ENCODE data around the gene PECR. TPM values are rescaled to one million over a fixed set of nuclear protein-coding genes. Genes with fewer than 3 reads are reported as not detected.
"Not testable (repeated sequence)": the region's sequence is repeated elsewhere in the genome, so short reads cannot be mapped to it uniquely, and the experiment has no call there.

PECR gene
- total and polyA plus RNA-seq, 2 experiments from 2014 or later: 5.4 to 8.2 TPM

DNA sequence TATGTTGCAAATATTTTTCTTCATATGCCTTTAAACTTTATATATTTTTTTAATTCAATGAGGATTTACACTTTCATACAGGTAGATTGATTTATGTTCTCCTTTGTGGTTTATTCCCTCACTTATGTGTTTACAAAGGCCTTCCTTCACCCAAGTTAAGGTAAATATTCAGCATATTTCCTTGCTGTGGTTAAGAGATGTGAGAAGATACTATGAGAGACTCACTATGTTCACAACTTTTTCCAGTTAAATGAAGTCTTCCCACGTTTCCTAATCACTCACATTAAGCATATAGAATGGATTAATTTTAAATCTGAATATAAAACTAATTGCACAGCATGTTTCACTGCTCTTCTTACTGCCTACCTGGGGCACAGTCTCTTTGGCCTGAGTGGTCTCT is 597 bp downstream of the PECR start:
- Histone ChIP-seq H3F3A (ENCODE audit: insufficient read depth) (no peaks in the 10 kb centered on the region), H3K9me3 (ENCODE audit: low read depth) (no peaks in the 10 kb centered on the region), H2AFZ (peak overlapping the region; percentile 91), H3K4me3 (peak overlapping the region; percentile 84), H3K27me3 (replicated peaks; ENCODE audit: insufficient read depth) (no peaks in the 10 kb centered on the region), H3K27ac (no peak overlapping the region), H3K4me1 (ENCODE audit: insufficient read depth) (0 out of 2 replicates have a peak, but pooled peaks cover 4% of the 10 kb centered on the region), H3K9ac (peak overlapping the region; percentile 77), H3K9me2 (ENCODE audit: insufficient read depth) (no peaks in the 10 kb centered on the region), H3K36me3 (ENCODE audit: low read depth) (no peaks in the 10 kb centered on the region), H3K79me2 (ENCODE audit: insufficient read depth) (no peaks in the 10 kb centered on the region), H4K20me1 (ENCODE audit: insufficient read depth) (no peaks in the 10 kb centered on the region), H3K4me2 (ENCODE audit: unreplicated experiment) (peak overlapping the region; percentile 81)
- in situ Hi-C loops (cut with MboI): no loop called here
- WGBS, 2 experiments (ENCODE audit: low coverage in 1 of 2, low lambda C conversion rate in 2 of 2, missing lambda C conversion rate in 2 of 2): 7 to 11% methylated on average over 1 of the region's 1 CpG
- TF ChIP-seq EZH2 (IDR thresholded peaks at IDR 0.05; ENCODE audit: insufficient read depth, poor library complexity, severe bottlenecking): no peak
- no peak for TF ChIP-seq EZH2phosphoT487 (IDR thresholded peaks at IDR 0.05; ENCODE audit: insufficient read depth, low read depth)
- no peak for DNase-seq

DNA sequence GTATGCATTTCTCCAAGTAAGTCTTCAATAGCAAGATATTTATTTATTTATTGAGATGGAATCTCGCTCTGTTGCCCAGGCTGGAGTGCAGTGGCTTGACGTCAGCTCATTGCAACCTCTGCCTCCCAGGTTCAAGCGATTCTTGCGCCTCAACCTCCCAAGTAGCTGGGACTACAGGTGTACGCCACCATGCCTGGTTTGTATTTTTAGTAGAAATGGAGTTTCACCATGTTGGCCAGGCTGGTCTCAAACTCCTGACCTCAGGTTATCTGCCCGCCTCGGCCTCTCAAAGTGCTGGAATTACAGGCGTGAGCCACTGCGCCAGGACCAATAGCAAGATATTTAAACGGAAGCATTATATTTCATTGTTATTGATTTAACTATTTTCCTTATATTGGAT is 1.6 kb downstream of the PECR start:
- H3K4me1 ChIP-seq (ENCODE audit: insufficient read depth); H3K4me2 ChIP-seq (ENCODE audit: unreplicated experiment); H4K20me1 ChIP-seq (ENCODE audit: insufficient read depth); H3K36me3 ChIP-seq (ENCODE audit: low read depth); H3F3A ChIP-seq (ENCODE audit: insufficient read depth); H3K4me3 ChIP-seq; in situ Hi-C loops (cut with MboI); H3K79me2 ChIP-seq (ENCODE audit: insufficient read depth); H3K27me3 ChIP-seq (replicated peaks; ENCODE audit: insufficient read depth); DNase-seq; H3K9me3 ChIP-seq (ENCODE audit: low read depth); H3K9ac ChIP-seq; H3K27ac ChIP-seq; H2AFZ ChIP-seq; H3K9me2 ChIP-seq (ENCODE audit: insufficient read depth): not testable (repeated sequence)
- 95 to 98% methylated on average over 10 of the region's 10 CpGs for WGBS, 2 experiments (ENCODE audit: low coverage in 1 of 2, low lambda C conversion rate in 2 of 2, missing lambda C conversion rate in 2 of 2)

DNA sequence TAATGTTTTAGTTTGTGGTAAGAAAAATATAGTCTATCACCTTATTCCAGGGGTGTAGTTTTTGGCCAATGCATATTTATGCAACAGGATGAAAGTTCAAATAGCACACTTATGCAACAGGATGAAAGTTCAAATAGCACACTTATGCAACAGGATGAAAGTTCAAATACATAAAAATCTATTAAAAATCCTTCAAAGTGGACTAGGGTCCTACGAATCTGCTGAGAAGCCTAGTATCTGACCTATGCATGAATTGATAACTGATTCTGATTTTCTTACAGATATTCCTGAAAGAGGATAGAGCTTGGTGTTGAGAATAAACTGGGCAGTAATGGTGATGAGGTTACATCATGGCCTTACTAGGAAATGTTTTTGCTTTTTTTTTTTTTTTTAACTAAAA is 2.8 kb downstream of the PECR start:
- Histone ChIP-seq H4K20me1 (ENCODE audit: insufficient read depth) (no peaks in the 10 kb centered on the region), H3K9ac (no peak overlapping the region), H3K27me3 (replicated peaks; ENCODE audit: insufficient read depth) (no peaks in the 10 kb centered on the region), H3K9me3 (ENCODE audit: low read depth) (no peaks in the 10 kb centered on the region), H3K36me3 (ENCODE audit: low read depth) (no peaks in the 10 kb centered on the region), H3K79me2 (ENCODE audit: insufficient read depth) (no peaks in the 10 kb centered on the region), H3K27ac (no peak overlapping the region), H3K9me2 (ENCODE audit: insufficient read depth) (no peaks in the 10 kb centered on the region), H3K4me2 (ENCODE audit: unreplicated experiment) (no peak overlapping the region), H3K4me3 (no peak overlapping the region), H3K4me1 (ENCODE audit: insufficient read depth) (0 out of 2 replicates have a peak, but pooled peaks cover 4% of the 10 kb centered on the region), H2AFZ (no peak overlapping the region), H3F3A (ENCODE audit: insufficient read depth) (no peaks in the 10 kb centered on the region)
- no peak for DNase-seq
- in situ Hi-C loops (cut with MboI): no loop called here
- WGBS, 2 experiments (ENCODE audit: low coverage in 1 of 2, low lambda C conversion rate in 2 of 2, missing lambda C conversion rate in 2 of 2): 94 to 96% methylated on average over 1 of the region's 1 CpG
- TF ChIP-seq EZH2 (IDR thresholded peaks at IDR 0.05; ENCODE audit: insufficient read depth, poor library complexity, severe bottlenecking): no peak
- TF ChIP-seq EZH2phosphoT487 (IDR thresholded peaks at IDR 0.05; ENCODE audit: insufficient read depth, low read depth): no peak

DNA sequence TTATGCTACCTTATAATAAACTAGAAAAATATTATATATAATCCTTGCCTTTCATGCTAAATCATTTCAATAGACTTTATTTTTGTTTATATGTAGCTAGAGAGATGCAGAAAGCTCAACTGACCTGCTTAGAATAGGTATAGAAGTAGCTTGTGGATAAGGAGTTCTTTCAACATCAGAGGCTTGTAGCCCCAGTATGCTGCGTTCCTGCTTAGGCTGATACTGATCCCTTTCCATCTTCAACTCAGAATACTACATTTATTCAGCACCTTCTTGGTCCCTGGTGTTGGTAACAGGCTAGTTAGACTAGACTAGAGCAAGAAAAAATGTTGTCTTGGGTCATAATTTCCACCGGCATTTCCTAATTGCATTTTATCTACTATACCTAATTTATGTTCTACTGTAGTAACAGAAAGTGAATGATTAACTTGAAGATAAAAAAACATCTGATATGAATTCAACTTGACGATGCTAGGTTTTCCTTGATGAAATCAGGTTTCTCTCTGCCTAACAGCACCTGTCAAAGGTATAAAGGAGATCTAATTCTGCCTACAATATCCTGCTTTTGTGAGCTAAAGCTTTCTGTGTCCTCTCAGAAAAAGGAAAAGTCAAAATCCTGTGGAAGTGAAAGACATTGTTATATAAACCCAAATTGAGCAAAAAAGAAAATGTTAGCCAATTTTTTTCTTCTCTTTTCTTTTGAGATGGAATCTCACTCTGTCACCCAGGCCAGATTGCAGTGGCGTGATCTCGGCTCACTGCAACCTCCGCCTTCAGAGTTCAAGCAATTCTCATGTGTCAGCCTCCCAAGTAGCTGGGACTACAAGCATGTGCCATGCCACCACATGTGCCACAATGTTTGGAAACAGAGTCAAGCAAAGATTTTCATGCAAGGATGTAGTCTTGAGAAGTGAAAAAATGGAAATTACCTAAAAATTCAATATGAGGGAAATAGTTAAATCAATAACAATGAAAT is 5.8 kb downstream of the PECR start:
- H3K9me2 ChIP-seq (ENCODE audit: insufficient read depth): no peaks in the 10 kb centered on the region
- H3K9me3 ChIP-seq (ENCODE audit: low read depth): no peaks in the 10 kb centered on the region
- H2AFZ ChIP-seq: no peak overlapping the region
- H3K27ac ChIP-seq: no peak overlapping the region
- no peaks in the 10 kb centered on the region for H3K4me1 ChIP-seq (ENCODE audit: insufficient read depth)
- WGBS, 2 experiments (ENCODE audit: low coverage in 1 of 2, low lambda C conversion rate in 2 of 2, missing lambda C conversion rate in 2 of 2): 84% methylated on average over 6 of the region's 6 CpGs
- no peaks in the 10 kb centered on the region for H3F3A ChIP-seq (ENCODE audit: insufficient read depth)
- H3K27me3 ChIP-seq (replicated peaks; ENCODE audit: insufficient read depth): no peaks in the 10 kb centered on the region
- no peak for TF ChIP-seq EZH2phosphoT487 (IDR thresholded peaks at IDR 0.05; ENCODE audit: insufficient read depth, low read depth)
- TF ChIP-seq EZH2 (IDR thresholded peaks at IDR 0.05; ENCODE audit: insufficient read depth, poor library complexity, severe bottlenecking): no peak
- no peaks in the 10 kb centered on the region for H3K79me2 ChIP-seq (ENCODE audit: insufficient read depth)
- no peak overlapping the region for H3K4me2 ChIP-seq (ENCODE audit: unreplicated experiment)
- DNase-seq: no peak
- no peaks in the 10 kb centered on the region for H4K20me1 ChIP-seq (ENCODE audit: insufficient read depth)
- no peak overlapping the region for H3K9ac ChIP-seq
- H3K4me3 ChIP-seq: no peak overlapping the region
- H3K36me3 ChIP-seq (ENCODE audit: low read depth): no peaks in the 10 kb centered on the region
- in situ Hi-C loops (cut with MboI): no loop called here
